Mesendoderm (in vitro differentiated cells): ENCODE results near the gene SH2D5.

Experiments used
- DNase-seq: peaks from one replicate; pipeline ENCODE4 v3.0.0; 2013
- H2AK5ac ChIP-seq: 2 replicates; pipeline ENCODE4 v1.6.1; 2013; ENCODE audit warnings: low read length, inconsistent platforms
- H2BK120ac ChIP-seq: 2 replicates; pipeline ENCODE4 v1.6.1; 2013; ENCODE audit warnings: low read depth, mild to moderate bottlenecking, low read length, moderate library complexity, mixed read lengths
- H2BK15ac ChIP-seq: replicated peaks from 2 replicates; pipeline ENCODE4 v1.6.1; 2013; ENCODE audit warnings: low read depth, mild to moderate bottlenecking, moderate library complexity
- H2BK5ac ChIP-seq: 2 replicates; pipeline ENCODE4 v1.6.1; 2013; ENCODE audit warnings: low read length, inconsistent platforms
- H3K18ac ChIP-seq: 2 replicates; pipeline ENCODE4 v1.6.1; 2013; ENCODE audit warnings: mild to moderate bottlenecking, low read length, mixed read lengths
- H3K23ac ChIP-seq: one replicate; pipeline ENCODE4 v1.6.1; 2013; ENCODE audit warnings: low read length
- H3K27ac ChIP-seq: 2 replicates; pipeline ENCODE4 v1.5.1; 2013; ENCODE audit warnings: low read depth, mild to moderate bottlenecking, inconsistent platforms, low read length, moderate library complexity
- H3K27me3 ChIP-seq: 2 replicates; pipeline ENCODE4 v1.6.1; 2013; ENCODE audit warnings: low read length, control low read depth, mild to moderate bottlenecking, inconsistent platforms; ENCODE audit not compliant: insufficient read depth, poor library complexity
- H3K36me3 ChIP-seq: 2 replicates; pipeline ENCODE4 v1.6.1; 2013; ENCODE audit warnings: low read length, inconsistent platforms; ENCODE audit not compliant: control insufficient read depth, insufficient read depth
- H3K4ac ChIP-seq: one replicate; pipeline ENCODE4 v1.6.1; 2013; ENCODE audit warnings: low read depth, mild to moderate bottlenecking, low read length, moderate library complexity
- H3K4me1 ChIP-seq: 2 replicates; pipeline ENCODE4 v1.6.1; 2013; ENCODE audit warnings: low read depth, low read length, inconsistent platforms; ENCODE audit not compliant: control insufficient read depth
- H3K4me2 ChIP-seq: 2 replicates; pipeline ENCODE4 v1.6.1; 2013; ENCODE audit warnings: low read length
- H3K4me3 ChIP-seq: 2 replicates; pipeline ENCODE4 v1.5.1; 2013; ENCODE audit warnings: mild to moderate bottlenecking, low read length
- H3K56ac ChIP-seq: one replicate; pipeline ENCODE4 v1.6.1; 2013; ENCODE audit warnings: low read length
- H3K79me1 ChIP-seq: 2 replicates; pipeline ENCODE4 v1.6.1; 2013; ENCODE audit warnings: low read length, inconsistent platforms
- H3K79me2 ChIP-seq: 2 replicates; pipeline ENCODE4 v1.6.1; 2013; ENCODE audit warnings: mild to moderate bottlenecking, low read length; ENCODE audit not compliant: control insufficient read depth, insufficient read depth
- H3K9ac ChIP-seq: 2 replicates; pipeline ENCODE4 v1.6.1; 2013; ENCODE audit warnings: low read length, inconsistent platforms
- H4K5ac ChIP-seq: one replicate; pipeline ENCODE4 v1.6.1; 2013; ENCODE audit warnings: low read length
- H4K8ac ChIP-seq: one replicate; pipeline ENCODE4 v1.6.1; 2013; ENCODE audit warnings: low read depth, mild to moderate bottlenecking, control low read depth, low read length, moderate library complexity
- WGBS: extraction: QIAGEN DNeasy Blood & Tissue Kit; methylation state at CpG from one replicate; pipeline ENCODE4 v1.1.7; 2013; ENCODE audit warnings: low lambda C conversion rate, missing lambda C conversion rate; ENCODE audit not compliant: insufficient coverage; ENCODE audit errors: extremely low coverage; 5-methylcytosine and 5-hydroxymethylcytosine counted together

The SH2D5 gene

DNA sequence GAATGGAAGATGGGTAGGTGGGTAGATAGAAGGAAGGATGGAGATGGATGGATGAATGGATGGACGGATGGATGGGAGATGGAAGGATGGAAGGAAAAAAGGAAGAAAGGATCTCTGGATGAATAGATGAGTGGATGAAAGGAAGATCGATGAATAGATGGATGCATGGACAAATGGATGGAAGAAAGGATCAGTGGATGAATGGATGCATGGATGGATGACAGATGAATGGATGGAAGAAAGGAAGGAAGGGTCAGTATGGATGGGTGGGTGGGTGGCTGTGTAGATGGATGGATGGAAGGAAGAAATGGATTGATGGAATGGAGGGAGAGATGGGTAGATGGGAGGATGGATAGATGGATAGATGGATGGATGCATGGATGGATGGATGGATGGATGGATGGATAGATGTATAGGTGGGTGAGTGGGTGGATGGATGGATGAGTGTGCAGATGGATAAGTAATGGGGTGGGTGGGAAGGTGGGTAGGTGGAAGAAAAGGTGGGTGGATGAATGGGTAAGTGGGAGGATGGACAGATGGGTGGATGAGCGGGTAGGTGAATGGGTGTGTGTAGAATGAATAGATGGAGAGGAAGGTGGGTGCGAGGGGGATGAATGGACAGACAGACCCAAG, 29.3 kb downstream of the SH2D5 start:
- Histone ChIP-seq H3K18ac (no peak overlapping the region), H3K9ac (no peak overlapping the region), H3K27ac (no peak overlapping the region), H3K4me1 (no peaks in the 10 kb centered on the region), H3K4me3 (no peak overlapping the region), H3K4me2 (no peak overlapping the region), H2BK120ac (no peak overlapping the region), H3K56ac (no peak overlapping the region), H4K8ac (no peak overlapping the region), H2BK15ac (no peak overlapping the region), H3K79me1 (no peaks in the 10 kb centered on the region), H2BK5ac (no peak overlapping the region), H3K23ac (no peak overlapping the region), H3K36me3 (no peaks in the 10 kb centered on the region), H3K79me2 (no peaks in the 10 kb centered on the region), H4K5ac (no peak overlapping the region), H3K27me3 (no peaks in the 10 kb centered on the region), H2AK5ac (no peak overlapping the region), H3K4ac (no peak overlapping the region)
- no peak for DNase-seq
- 100% methylated on average over 3 of the region's 4 CpGs for WGBS

DNA sequence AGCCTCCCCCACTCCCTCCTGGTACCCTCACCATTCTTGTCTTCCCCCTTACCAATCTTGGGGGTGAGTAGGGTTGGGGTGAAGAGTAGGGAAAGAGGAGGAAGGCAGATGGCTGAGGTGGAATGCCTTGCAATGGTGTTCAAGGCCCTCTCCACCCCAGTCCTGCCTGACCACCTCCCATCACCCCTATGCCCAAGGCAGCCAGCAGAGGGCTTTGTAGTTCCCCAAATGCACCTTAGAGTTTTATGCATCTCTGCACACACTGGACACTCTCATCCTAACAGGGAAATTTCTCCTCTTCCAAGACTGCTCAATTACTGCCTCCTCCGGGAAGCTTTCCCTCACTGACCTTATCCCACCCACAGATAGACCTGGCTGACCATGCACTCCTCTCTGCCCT, 30.1 kb downstream of the SH2D5 start:
- H4K5ac ChIP-seq: no peak overlapping the region
- no CpG with 5 or more reads among the region's 1 CpG for WGBS
- H2BK5ac ChIP-seq: no peak overlapping the region
- no peaks in the 10 kb centered on the region for H3K27me3 ChIP-seq
- no peak overlapping the region for H3K4ac ChIP-seq
- H3K56ac ChIP-seq: no peak overlapping the region
- no peaks in the 10 kb centered on the region for H3K79me1 ChIP-seq
- H3K18ac ChIP-seq: no peak overlapping the region
- no peak overlapping the region for H3K27ac ChIP-seq
- no peak overlapping the region for H2AK5ac ChIP-seq
- no peaks in the 10 kb centered on the region for H3K4me1 ChIP-seq
- H3K36me3 ChIP-seq: no peaks in the 10 kb centered on the region
- no peak overlapping the region for H2BK15ac ChIP-seq
- H2BK120ac ChIP-seq: no peak overlapping the region
- no peak overlapping the region for H3K4me2 ChIP-seq
- H3K9ac ChIP-seq: no peak overlapping the region
- no peak for DNase-seq
- no peak overlapping the region for H3K4me3 ChIP-seq
- no peaks in the 10 kb centered on the region for H3K79me2 ChIP-seq
- H4K8ac ChIP-seq: no peak overlapping the region
- no peak overlapping the region for H3K23ac ChIP-seq

DNA sequence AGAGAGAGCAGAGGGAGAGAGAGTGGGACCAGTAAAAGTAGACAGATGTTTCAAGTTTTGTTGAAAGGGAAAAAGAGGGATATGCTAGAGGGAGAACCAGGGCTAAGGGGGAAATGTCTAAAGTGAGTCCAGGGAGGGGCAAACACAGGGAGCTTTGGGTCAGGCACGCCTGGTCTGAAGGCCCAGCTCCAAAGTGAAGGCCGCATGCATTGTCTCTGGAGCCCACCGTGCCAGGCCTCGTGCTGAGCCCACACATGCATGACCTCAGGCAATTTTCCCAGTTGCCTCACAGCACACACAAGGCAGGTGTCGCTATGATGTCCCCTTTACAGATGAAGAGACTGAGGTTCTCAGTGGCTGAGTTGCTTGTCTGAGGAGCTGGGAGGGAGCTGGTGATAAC, 30.7 kb downstream of the SH2D5 start:
- H3K79me2 ChIP-seq: no peaks in the 10 kb centered on the region
- no peak overlapping the region for H4K8ac ChIP-seq
- WGBS: no CpG with 5 or more reads among the region's 5 CpGs
- no peak overlapping the region for H2BK15ac ChIP-seq
- no peak overlapping the region for H2BK120ac ChIP-seq
- no peak for DNase-seq
- H3K36me3 ChIP-seq: no peaks in the 10 kb centered on the region
- H3K27me3 ChIP-seq: no peaks in the 10 kb centered on the region
- no peak overlapping the region for H3K23ac ChIP-seq
- no peak overlapping the region for H4K5ac ChIP-seq
- H3K4me1 ChIP-seq: no peaks in the 10 kb centered on the region
- no peak overlapping the region for H3K9ac ChIP-seq
- no peak overlapping the region for H3K56ac ChIP-seq
- no peak overlapping the region for H3K27ac ChIP-seq
- no peaks in the 10 kb centered on the region for H3K79me1 ChIP-seq
- no peak overlapping the region for H3K4me2 ChIP-seq
- no peak overlapping the region for H3K18ac ChIP-seq
- H3K4ac ChIP-seq: no peak overlapping the region
- H2AK5ac ChIP-seq: no peak overlapping the region
- H3K4me3 ChIP-seq: no peak overlapping the region
- H2BK5ac ChIP-seq: no peak overlapping the region

DNA sequence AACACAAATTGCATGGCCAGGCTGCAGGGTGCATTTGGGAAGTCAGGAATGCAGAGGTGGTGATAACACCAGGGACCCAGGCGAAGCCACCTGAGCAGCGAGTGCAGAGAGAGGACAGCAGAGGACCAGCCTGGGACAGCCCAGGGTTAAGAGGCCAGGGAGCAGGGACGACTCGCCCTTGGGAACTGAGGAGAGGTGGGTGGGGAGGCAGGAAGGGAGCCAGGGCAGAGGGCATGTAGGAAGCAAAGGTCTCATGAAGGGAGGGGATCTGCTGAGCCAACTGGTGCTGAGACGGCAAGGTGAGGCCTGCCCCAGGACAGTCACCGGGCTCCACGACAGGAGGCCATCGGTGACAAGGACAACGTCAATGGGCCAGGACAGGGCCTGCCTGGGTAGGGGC, 31.1 kb downstream of the SH2D5 start:
- Histone ChIP-seq H3K18ac (no peak overlapping the region), H4K8ac (no peak overlapping the region), H3K79me2 (no peaks in the 10 kb centered on the region), H2BK120ac (no peak overlapping the region), H2AK5ac (no peak overlapping the region), H2BK5ac (no peak overlapping the region), H3K79me1 (no peaks in the 10 kb centered on the region), H2BK15ac (no peak overlapping the region), H3K9ac (no peak overlapping the region), H3K4me3 (no peak overlapping the region), H3K36me3 (no peaks in the 10 kb centered on the region), H3K23ac (no peak overlapping the region), H3K27ac (no peak overlapping the region), H3K4me1 (no peaks in the 10 kb centered on the region), H3K4ac (no peak overlapping the region), H3K56ac (no peak overlapping the region), H4K5ac (no peak overlapping the region), H3K4me2 (no peak overlapping the region), H3K27me3 (no peaks in the 10 kb centered on the region)
- WGBS: no CpG with 5 or more reads among the region's 9 CpGs
- no peak for DNase-seq

DNA sequence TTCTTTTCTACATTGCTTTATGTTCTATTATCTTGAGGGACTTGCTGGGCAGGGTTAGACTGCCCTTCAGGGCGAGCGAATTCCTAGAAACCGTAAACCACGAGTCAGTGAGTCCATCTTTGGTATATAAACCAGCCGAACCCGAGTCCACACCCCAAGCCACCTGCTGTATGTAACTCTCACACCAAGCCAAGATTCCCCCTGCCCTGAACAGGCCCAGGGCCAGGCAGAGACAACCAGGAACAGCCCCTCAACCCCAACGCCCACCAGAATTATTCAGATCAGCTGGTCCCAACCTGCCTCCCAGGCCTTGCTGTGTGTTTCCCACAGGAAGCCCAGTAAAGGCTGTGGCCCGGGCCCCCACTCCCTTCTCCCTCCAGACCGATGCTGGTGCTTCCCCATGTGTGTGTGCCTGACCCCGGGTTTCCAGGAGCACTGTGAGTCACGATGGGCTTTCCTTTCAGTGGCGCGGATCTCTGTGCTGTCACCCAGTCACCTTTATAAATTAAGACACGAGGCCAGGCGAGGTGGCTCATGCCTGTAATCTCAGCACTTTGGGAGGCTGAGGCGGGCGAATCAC, 31.8 kb downstream of the SH2D5 start:
- no peaks in the 10 kb centered on the region for H3K79me2 ChIP-seq
- no peak overlapping the region for H2AK5ac ChIP-seq
- no peaks in the 10 kb centered on the region for H3K27me3 ChIP-seq
- H3K4me2 ChIP-seq: no peak overlapping the region
- no peak overlapping the region for H3K4ac ChIP-seq
- H3K4me1 ChIP-seq: no peaks in the 10 kb centered on the region
- no peak overlapping the region for H3K23ac ChIP-seq
- DNase-seq: no peak
- H4K8ac ChIP-seq: no peak overlapping the region
- no peak overlapping the region for H3K18ac ChIP-seq
- H3K9ac ChIP-seq: no peak overlapping the region
- no peak overlapping the region for H3K27ac ChIP-seq
- no peaks in the 10 kb centered on the region for H3K79me1 ChIP-seq
- H2BK15ac ChIP-seq: no peak overlapping the region
- WGBS: no CpG with 5 or more reads among the region's 17 CpGs
- no peak overlapping the region for H2BK5ac ChIP-seq
- H4K5ac ChIP-seq: no peak overlapping the region
- H3K56ac ChIP-seq: no peak overlapping the region
- no peak overlapping the region for H2BK120ac ChIP-seq
- H3K4me3 ChIP-seq: no peak overlapping the region
- H3K36me3 ChIP-seq: no peaks in the 10 kb centered on the region

DNA sequence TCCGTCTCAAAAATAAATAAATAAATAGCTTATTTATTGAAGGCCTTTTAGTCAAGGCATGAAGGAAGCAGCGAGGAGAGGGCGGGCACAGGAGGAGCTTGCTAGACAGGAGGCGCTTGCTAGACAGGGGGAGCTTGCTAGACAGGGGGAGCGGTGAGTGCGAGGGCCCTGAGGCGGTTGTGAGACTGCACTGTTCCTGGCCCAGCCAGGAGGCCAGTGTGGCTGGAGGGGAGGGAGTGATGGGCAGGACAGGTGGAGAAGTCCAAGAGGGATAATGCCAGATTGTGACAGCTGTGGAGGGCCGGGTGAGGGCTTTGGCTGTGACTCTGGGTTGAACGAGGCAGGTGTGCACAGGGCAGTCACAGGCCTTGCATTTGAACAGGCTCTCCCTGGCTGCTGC, 32.9 kb downstream of the SH2D5 start:
- Histone ChIP-seq H4K8ac (no peak overlapping the region), H3K36me3 (no peaks in the 10 kb centered on the region), H3K4ac (no peak overlapping the region), H2BK15ac (no peak overlapping the region), H2AK5ac (no peak overlapping the region), H3K27me3 (no peaks in the 10 kb centered on the region), H3K18ac (no peak overlapping the region), H2BK5ac (no peak overlapping the region), H4K5ac (no peak overlapping the region), H3K79me2 (no peaks in the 10 kb centered on the region), H3K9ac (no peak overlapping the region), H3K23ac (no peak overlapping the region), H3K4me3 (no peak overlapping the region), H3K4me1 (no peaks in the 10 kb centered on the region), H3K4me2 (no peak overlapping the region), H2BK120ac (no peak overlapping the region), H3K27ac (no peak overlapping the region), H3K79me1 (no peaks in the 10 kb centered on the region), H3K56ac (no peak overlapping the region)
- no CpG with 5 or more reads among the region's 9 CpGs for WGBS
- no peak for DNase-seq
